Mucosa of gallbladder (tissue), 1 donor: ENCODE results near the gene TGM5. TPM values are rescaled to one million over a fixed set of nuclear protein-coding genes. Genes with fewer than 3 reads are reported as not detected.
"Not testable (repeated sequence)": the region's sequence is repeated elsewhere in the genome, so short reads cannot be mapped to it uniquely, and the experiment has no call there.

Source experiments
- DNase-seq: peaks from one replicate; pipeline ENCODE4 v3.0.0-alpha.2; 2020; ENCODE audit warnings: low spot score
- total RNA-seq: library from RNA; stranded (reverse); gene quantifications from one replicate; pipeline ENCODE4 v1.2.1, GENCODE V29; 2021
- donor health status: DM: no; HTN: no; CAD: no.

Gene TGM5, protein sequence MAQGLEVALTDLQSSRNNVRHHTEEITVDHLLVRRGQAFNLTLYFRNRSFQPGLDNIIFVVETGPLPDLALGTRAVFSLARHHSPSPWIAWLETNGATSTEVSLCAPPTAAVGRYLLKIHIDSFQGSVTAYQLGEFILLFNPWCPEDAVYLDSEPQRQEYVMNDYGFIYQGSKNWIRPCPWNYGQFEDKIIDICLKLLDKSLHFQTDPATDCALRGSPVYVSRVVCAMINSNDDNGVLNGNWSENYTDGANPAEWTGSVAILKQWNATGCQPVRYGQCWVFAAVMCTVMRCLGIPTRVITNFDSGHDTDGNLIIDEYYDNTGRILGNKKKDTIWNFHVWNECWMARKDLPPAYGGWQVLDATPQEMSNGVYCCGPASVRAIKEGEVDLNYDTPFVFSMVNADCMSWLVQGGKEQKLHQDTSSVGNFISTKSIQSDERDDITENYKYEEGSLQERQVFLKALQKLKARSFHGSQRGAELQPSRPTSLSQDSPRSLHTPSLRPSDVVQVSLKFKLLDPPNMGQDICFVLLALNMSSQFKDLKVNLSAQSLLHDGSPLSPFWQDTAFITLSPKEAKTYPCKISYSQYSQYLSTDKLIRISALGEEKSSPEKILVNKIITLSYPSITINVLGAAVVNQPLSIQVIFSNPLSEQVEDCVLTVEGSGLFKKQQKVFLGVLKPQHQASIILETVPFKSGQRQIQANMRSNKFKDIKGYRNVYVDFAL
- total RNA-seq: 0.26 TPM

GRCh38 chr15:43266834-43267233 lies at the start of gene TGM5:
TSS of gene TGM5 (minus strand) at chr15:43266928. CDS start at chr15:43266849, 79 bp downstream.
- DNase-seq: peak; percentile 63

DNA sequence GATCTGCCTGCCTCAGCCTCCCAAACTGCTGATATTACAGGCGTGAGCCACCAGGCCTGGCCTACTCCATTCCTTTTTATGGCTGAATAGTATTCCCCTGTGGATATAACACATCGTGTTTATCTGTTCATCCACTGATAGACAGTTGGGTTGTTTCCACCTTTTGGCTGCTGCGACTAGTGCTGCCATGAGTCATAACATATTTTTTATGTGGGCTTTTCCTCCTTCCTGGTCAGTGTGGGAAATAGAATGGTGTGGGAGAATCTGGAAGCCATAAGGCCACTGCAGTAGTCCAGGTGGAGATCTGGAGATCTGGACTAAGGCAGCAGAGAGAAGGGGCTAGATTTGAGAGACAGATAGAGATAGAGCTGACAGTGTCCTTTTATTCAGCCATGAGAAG lies 47.4 kb upstream of the TGM5 start:
- DNase-seq: no peak

GRCh38 chr15:43312378-43312777 lies 45.6 kb upstream of the TGM5 start:
- no peak for DNase-seq

GRCh38 chr15:43302205-43302817 lies 35.6 kb upstream of the TGM5 start, which contains the start of gene TGM7:
TSS of gene TGM7 (minus strand) at chr15:43302255.
- DNase-seq: no peak

GRCh38 chr15:43299884-43300283 lies 33.2 kb upstream of the TGM5 start:
- DNase-seq: no peak

DNA sequence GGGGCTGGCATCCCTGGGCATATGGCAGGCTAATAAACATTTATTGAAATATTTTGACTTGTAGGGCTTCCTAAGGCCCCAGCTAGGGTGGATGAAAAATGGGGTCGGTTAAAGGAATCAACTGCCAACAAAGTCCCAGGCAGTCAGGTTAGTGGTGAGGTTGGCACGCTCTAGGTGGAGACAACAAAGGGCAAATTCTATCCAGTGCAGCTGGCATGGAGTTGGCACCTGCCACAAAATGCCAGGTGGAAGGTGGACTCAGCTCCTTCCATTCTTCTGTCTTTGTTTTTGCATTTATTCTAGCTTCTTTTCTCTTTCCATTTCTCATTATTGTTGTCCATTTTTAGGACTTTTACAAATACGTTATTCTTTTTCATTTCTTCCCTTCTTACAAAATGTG lies 32.7 kb upstream of the TGM5 start:
- no peak for DNase-seq

GRCh38 chr15:43294091-43294706 lies 27.5 kb upstream of the TGM5 start:
- no peak for DNase-seq

DNA sequence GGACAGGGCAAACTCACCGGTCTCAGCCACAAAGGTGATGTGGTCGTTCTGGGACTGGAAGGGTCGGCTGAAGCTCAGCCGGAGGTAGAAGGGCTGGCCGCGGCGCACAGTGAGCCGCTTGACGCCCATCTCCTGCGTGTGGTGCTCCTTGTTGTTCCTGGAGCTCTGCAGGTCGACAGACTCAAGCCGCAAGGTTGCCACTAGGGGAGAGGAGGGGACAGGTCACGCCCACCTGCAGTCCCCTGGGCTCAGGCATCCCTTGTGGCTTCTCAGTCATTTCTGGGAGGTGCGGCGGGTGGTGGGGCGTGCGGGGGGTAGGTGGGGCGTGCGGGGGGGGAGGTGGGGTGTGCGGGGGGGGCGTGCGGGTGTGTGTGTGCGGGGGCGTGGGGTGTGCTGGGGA lies 26.7 kb upstream of the TGM5 start:
- DNase-seq: no peak

DNA sequence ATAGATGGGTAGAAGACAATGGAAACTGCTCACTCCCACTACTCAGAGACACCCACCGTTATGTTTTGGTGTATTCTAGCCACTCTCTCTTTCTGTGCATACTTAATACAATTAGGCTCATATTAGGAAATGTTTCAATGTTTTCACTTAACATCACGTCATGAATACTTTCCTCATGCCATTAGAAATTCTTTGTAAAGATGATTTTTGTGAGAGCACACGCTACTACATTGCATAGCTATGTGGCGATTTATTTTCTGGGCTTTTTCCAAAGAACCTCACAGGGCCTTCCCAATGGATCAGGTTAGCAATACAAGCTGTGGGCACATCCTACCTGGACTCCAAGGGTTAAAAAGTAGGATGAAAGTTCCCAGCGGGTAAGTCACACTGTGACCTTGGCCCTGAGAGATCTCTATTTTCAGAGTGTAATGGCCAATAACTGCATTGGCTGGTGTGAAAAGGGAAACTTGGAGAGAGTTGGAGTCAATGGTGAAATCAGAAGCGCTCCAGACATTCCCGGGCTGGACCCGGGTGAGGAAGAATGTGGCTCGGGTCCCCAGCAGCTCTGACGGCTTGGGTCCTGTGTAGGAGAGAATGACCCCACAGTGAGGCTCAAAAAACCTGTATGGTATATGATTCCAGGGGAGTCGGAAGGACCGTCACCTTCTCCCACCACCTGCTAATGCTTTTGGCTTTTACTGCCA lies 25.8 kb upstream of the TGM5 start:
- no peak for DNase-seq

DNA sequence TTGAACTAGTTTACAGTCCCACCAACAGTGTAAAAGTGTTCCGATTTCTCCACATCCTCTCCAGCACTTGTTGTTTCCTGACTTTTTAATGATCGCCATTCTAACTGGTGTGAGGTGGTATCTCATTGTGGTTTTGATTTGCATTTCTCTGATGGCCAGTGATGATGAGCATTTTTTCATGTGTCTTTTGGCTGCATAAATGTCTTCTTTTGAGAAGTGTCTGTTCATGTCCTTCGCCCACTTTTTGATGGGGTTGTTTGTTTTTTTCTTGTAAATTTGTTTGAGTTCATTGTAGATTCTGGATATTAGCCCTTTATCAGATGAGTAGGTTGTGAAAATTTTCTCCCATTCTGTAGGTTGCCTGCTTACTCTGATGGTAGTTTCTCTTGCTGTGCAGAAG lies 22.9 kb upstream of the TGM5 start:
- DNase-seq: not testable (repeated sequence)

DNA sequence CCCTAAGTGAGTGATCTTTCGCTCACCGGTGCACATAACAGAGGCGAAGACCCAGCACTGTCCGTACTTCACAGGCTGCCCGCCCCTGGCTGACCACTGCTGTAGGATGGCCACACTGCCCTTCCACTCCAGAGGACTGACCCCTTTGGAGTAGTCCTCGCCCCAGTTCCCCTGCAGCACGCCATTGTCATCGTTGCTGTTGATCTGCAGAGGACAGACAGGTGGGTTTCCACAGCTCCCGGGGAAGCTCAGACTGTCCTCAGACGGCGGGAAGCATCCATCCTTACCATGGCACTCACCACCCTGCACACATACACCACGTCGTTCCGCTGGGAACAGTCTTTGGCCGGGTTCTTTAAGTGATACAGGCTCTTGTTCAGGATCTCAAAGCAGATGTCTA lies 20.5 kb upstream of the TGM5 start:
- DNase-seq: no peak

DNA sequence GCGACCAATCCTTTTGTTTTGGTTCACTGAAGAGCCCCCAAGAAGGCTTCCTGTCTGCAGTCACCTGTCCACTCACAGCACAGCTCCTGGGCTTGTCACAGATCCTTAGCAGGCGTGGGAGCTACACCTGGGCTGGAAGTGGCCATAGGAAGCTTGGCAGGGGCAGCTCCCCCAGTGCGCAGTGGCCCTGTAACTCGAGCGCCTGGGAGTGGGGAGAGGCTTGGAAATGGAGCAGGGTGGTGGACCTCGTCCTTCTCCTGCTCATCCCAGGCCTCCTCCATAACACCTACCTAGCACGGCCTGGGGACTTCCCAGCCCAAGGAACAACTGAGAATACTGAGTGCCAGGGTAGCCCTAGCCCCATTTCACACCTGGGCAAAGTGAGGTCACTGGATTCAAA lies 19.3 kb upstream of the TGM5 start:
- no peak for DNase-seq

DNA sequence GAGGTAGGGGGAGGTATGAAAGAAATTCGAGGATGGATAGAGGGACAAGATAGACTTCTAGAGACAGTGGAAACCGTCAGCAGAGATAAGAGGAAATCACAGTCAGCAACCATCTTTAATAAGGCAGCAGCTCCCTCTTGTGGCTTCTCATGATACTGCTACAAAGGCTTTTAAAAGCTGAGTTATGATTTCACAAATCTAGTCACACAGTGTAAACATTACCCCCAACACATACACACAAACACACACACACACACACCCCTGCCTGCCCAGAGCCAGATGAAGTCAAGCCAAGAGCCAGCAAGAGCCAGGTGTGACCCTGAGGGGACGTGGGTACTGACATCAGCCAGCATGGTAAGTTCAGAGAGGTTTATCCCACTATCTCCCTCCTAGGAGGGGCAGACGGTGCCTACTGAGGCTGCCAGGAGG lies 18.9 kb upstream of the TGM5 start:
- DNase-seq: peak; percentile 48

DNA sequence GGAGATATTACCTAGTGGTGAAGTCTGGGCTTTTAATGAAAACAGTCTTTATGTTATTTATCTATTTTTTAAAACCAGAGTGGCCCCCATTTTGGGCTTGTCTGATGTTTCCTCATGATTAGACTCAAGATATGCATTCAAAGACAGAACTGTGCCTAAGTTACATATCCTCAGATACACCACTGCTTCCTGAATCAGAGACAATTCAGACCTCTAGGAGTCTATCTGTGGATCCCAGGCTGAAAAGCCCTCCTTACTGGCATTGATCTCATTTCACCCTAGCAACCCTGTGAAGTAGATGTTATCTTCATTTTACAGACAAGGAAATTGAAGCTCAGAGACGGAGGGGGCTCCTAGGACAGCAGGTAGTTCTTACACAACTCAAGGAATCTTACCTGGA lies 16.8 kb upstream of the TGM5 start:
- DNase-seq: no peak

DNA sequence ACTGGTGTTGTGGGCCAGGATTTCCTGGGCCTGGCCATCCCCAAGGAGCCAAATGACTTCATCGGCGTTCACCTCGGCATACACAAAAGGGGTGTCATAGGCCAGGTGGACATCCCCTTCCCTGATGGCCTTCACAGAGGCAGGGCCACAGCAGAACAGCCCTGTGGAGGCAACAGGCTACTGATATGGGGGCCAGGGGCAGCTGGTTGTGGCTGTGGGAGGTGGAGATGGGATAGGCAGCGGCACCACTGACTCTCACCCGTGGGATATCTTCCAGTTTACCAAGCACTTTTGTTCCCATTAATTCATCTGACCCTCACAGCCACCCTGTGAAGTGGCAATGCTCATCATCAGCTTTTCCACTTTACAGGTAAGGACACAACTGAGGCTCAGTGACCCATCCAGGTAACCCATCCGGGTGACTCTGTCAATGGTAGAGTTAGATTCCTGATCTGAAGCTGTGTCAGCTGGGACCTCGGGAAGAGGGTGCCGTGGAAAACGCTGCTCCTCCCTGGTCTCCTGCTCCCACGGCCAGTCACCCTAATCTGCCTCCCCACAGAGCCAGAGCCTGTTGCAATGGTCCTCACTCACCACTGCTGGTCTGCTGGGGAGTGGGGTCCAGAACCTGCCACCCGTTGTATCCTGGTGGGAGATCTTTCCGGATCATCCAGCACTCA lies 15.3 kb upstream of the TGM5 start:
- DNase-seq: no peak

GRCh38 chr15:43280996-43281395 lies 14.3 kb upstream of the TGM5 start:
- DNase-seq: no peak

DNA sequence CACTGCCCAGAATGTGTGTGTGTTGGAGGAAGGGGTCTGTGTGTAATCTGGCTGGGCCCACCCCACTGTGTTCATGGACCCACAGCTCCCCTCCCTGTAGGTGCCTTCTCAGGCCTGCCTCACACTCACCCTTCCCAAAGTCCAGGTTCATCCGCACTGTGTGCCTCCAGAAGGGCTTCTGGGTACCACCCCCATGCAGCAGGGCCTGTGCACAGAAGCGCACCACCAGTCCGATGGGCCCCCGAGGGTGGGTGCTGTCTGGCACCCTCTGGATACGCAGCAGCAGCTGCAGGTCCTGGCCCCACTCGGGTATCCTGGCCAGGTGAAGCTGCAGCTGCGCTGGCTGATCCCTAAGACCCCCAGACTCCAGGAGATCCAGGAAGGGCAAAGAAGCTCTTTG lies 12.8 kb upstream of the TGM5 start:
- DNase-seq: no peak

- DNase-seq: no peak
Measured at GRCh38 chr15:43278869-43279268, 12.1 kb upstream of the TGM5 start.

GRCh38 chr15:43277901-43278300 lies 11.2 kb upstream of the TGM5 start:
- DNase-seq: no peak

- DNase-seq: no peak
Measured at GRCh38 chr15:43277231-43277823, 10.6 kb upstream of the TGM5 start.
